SU-DHL-6 (cell line): ENCODE data around the gene SCN4A.
"Not testable (repeated sequence)": the region's sequence is repeated elsewhere in the genome, so short reads cannot be mapped to it uniquely, and the experiment has no call there.

ENCODE experiments used
- H2AFZ ChIP-seq: fragments of 200-600 bp; sonication (generic); 2 replicates; pipeline ENCODE4 v1.6.1; 2014; ENCODE audit warnings: low read depth, mild to moderate bottlenecking, moderate library complexity, mixed read lengths, antibody characterized with exemption, low read length; ENCODE audit not compliant: severe bottlenecking
- H3F3A ChIP-seq: fragments of 200-600 bp; shearing (Covaris generic); 2 replicates; pipeline ENCODE4 v1.6.0; 2016; ENCODE audit warnings: antibody characterized with exemption, mild to moderate bottlenecking; ENCODE audit not compliant: insufficient read depth
- H3K27ac ChIP-seq: fragments of 200-600 bp; sonication (generic); 2 replicates; pipeline ENCODE4 v1.5.1; 2016; ENCODE audit warnings: low read depth, mild to moderate bottlenecking, low read length, moderate library complexity, mixed read lengths
- H3K27me3 ChIP-seq: fragments of 200-600 bp; sonication (generic), shearing (Covaris generic); 2 replicates; pipeline ENCODE4 v1.6.0; 2014; ENCODE audit warnings: mild to moderate bottlenecking, low read length
- H3K36me3 ChIP-seq: fragments of 200-600 bp; sonication (generic); 2 replicates; pipeline ENCODE4 v1.6.1; 2014; ENCODE audit warnings: mild to moderate bottlenecking, low read length, mixed read lengths
- H3K4me2 ChIP-seq: fragments of 300-600, 200-600 bp; shearing (Covaris generic), sonication (generic); 2 replicates; pipeline ENCODE4 v1.6.0; 2014; ENCODE audit warnings: low read length, low read depth, mild to moderate bottlenecking; ENCODE audit not compliant: poor library complexity, severe bottlenecking
- H3K4me3 ChIP-seq: fragments of 200-600 bp; sonication (generic); 2 replicates; pipeline ENCODE4 v1.5.1; 2014; ENCODE audit warnings: antibody characterized with exemption, low read length, mild to moderate bottlenecking, mixed read lengths; ENCODE audit not compliant: insufficient read depth, poor library complexity, severe bottlenecking
- H3K79me2 ChIP-seq: fragments of 200-600 bp; sonication (generic); 2 replicates; pipeline ENCODE4 v1.6.1; 2014; ENCODE audit warnings: mild to moderate bottlenecking, low read length, moderate library complexity; ENCODE audit not compliant: insufficient read depth
- H3K9ac ChIP-seq: fragments of 200-600 bp; sonication (generic); 2 replicates; pipeline ENCODE4 v1.7.0; 2014; ENCODE audit warnings: mild to moderate bottlenecking, low read length
- H3K9me2 ChIP-seq: fragments of 200-600 bp; sonication (generic); replicated peaks from 2 replicates; pipeline ENCODE4 v1.6.1; 2014; ENCODE audit warnings: low read length; ENCODE audit not compliant: insufficient read depth
- H3K9me3 ChIP-seq: fragments of 200-600 bp; sonication (generic); 2 replicates; pipeline ENCODE4 v1.6.1; 2014; ENCODE audit warnings: low read length, mixed read lengths; ENCODE audit not compliant: insufficient read depth
- H4K20me1 ChIP-seq: fragments of 200-600 bp; sonication (generic); 2 replicates; pipeline ENCODE4 v1.6.1; 2014; ENCODE audit warnings: low read depth, mild to moderate bottlenecking, antibody characterized with exemption, low read length, moderate library complexity, mixed read lengths
- EZH2phosphoT487 ChIP-seq: fragments of 200-600 bp; sonication (generic), shearing (Covaris generic); conservative IDR thresholded peaks from 2 replicates; pipeline ENCODE4 v1.6.1; 2018; ENCODE audit warnings: mild to moderate bottlenecking, antibody characterized with exemption, low read length, moderate library complexity, mixed read lengths
- TF ChIP-seq, protein P1 (sequence below): fragments of 200-600 bp; sonication (generic); IDR thresholded peaks from one replicate; pipeline ENCODE4 v1.5.1; 2017; ENCODE audit warnings: antibody characterized with exemption, mild to moderate bottlenecking, low read length, moderate library complexity; ENCODE audit not compliant: insufficient read depth, poor library complexity, severe bottlenecking

Gene SCN4A

GRCh38 chr17:63920050-63920449 is 52.7 kb downstream of the SCN4A start:
- not testable (repeated sequence) for H3K27me3 ChIP-seq, H4K20me1 ChIP-seq, H2AFZ ChIP-seq, H3K36me3 ChIP-seq, H3K79me2 ChIP-seq, H3K9me3 ChIP-seq, H3K9me2 ChIP-seq
- Histone ChIP-seq H3K4me2 (peak overlapping the region; percentile 65), H3F3A (peaks cover 30% of the 10 kb centered on the region), H3K4me3 (peak overlapping the region; percentile 50), H3K9ac (peak overlapping the region; percentile 52), H3K27ac (peak overlapping the region; percentile 91)

DNA sequence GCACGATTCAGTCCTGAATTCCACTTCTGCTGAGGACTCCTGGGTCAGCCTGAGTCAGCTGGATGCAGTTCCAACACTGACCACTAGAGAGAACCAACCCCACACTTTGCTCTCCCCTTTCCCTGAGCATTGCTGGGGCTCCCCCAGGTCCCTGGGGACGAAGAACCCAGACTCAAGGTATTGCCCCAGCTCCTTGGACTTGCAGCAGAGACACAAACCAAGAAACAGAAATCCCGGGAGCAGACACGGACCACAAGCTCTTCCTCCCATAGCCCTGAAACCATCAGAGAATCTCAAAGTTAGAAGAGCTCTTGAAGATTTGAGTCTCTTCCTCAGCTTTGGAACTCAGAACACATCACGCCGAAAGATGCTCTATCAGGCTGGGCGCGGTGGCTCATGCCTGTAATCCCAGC is 53.4 kb downstream of the SCN4A start:
- peak overlapping the region; percentile 91 for H3K27ac ChIP-seq
- peak overlapping the region; percentile 65 for H3K4me2 ChIP-seq
- peaks cover 22% of the 10 kb centered on the region for H3F3A ChIP-seq
- no peaks in the 10 kb centered on the region for H4K20me1 ChIP-seq
- peak overlapping the region; percentile 52 for H3K9ac ChIP-seq
- no peaks in the 10 kb centered on the region for H3K79me2 ChIP-seq
- H2AFZ ChIP-seq = peak overlapping the region; percentile 63
- H3K9me2 ChIP-seq = no peaks in the 10 kb centered on the region
- H3K4me3 ChIP-seq = peak overlapping the region; percentile 50
- no peaks in the 10 kb centered on the region for H3K27me3 ChIP-seq
- no peaks in the 10 kb centered on the region for H3K36me3 ChIP-seq
- H3K9me3 ChIP-seq = no peaks in the 10 kb centered on the region
- TF ChIP-seq, protein P1, sequence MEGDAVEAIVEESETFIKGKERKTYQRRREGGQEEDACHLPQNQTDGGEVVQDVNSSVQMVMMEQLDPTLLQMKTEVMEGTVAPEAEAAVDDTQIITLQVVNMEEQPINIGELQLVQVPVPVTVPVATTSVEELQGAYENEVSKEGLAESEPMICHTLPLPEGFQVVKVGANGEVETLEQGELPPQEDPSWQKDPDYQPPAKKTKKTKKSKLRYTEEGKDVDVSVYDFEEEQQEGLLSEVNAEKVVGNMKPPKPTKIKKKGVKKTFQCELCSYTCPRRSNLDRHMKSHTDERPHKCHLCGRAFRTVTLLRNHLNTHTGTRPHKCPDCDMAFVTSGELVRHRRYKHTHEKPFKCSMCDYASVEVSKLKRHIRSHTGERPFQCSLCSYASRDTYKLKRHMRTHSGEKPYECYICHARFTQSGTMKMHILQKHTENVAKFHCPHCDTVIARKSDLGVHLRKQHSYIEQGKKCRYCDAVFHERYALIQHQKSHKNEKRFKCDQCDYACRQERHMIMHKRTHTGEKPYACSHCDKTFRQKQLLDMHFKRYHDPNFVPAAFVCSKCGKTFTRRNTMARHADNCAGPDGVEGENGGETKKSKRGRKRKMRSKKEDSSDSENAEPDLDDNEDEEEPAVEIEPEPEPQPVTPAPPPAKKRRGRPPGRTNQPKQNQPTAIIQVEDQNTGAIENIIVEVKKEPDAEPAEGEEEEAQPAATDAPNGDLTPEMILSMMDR = peak; percentile 72
- TF ChIP-seq EZH2phosphoT487 = no peak

DNA sequence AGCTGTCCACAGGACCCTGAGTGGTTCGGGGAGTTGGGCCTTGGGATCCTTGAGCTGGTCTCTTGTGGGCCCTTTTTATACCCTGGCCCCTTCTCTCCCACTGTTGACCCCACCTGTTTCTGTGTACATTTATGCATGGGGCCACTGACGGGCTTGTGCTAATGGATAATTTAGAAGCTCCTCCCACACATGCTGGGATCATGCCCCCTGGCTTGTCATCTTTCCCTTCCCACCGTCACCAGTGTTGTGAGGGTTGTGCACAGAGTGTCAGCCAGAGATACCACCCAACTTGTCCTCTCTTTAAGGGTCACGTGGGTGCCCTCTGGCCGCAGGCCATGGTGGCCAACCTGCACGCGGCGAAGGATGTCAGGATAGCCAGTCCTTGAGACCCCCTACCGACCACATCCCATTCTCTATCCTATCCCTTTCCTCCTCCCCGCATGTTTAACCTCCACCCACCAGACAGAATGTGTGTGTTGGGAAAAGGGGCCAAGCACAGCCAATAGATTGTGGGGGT is 53.9 kb downstream of the SCN4A start, which contains the start of gene GH1:
GH1 (minus strand) TSS at position 51 of the 517 bp plus-strand sequence. CDS start 63 bp downstream, outside the sequence.
- not testable (repeated sequence) for H3K79me2 ChIP-seq, H3K27me3 ChIP-seq, H3K9me3 ChIP-seq, H4K20me1 ChIP-seq, H3K36me3 ChIP-seq, H3K9me2 ChIP-seq
- H3K9ac ChIP-seq = peak within 1 kb of the TSS; percentile 52
- peak within 1 kb of the TSS; percentile 63 for H2AFZ ChIP-seq
- peak within 1 kb of the TSS; percentile 50 for H3K4me3 ChIP-seq
- H3K27ac ChIP-seq = peak within 1 kb of the TSS; percentile 91
- H3F3A ChIP-seq = peaks cover 20% of the 10 kb centered on the region
- H3K4me2 ChIP-seq = peak within 1 kb of the TSS; percentile 65

- Histone ChIP-seq H3K36me3 (no peaks in the 10 kb centered on the region), H3K27me3 (no peaks in the 10 kb centered on the region), H4K20me1 (no peaks in the 10 kb centered on the region)
Measured at GRCh38 chr17:63918305-63918704, 54.4 kb downstream of the SCN4A start.

More at GRCh38 chr17:63918305-63918704, 54.4 kb downstream of the SCN4A start:
- no peak overlapping the region for H3K4me2 ChIP-seq
- H3F3A ChIP-seq = peaks cover 20% of the 10 kb centered on the region
- H3K9me2 ChIP-seq = no peaks in the 10 kb centered on the region
- H3K4me3 ChIP-seq = no peak overlapping the region
- H2AFZ ChIP-seq = no peak overlapping the region
- H3K79me2 ChIP-seq = no peaks in the 10 kb centered on the region
- no peak overlapping the region for H3K9ac ChIP-seq
- H3K27ac ChIP-seq = no peak overlapping the region
- TF ChIP-seq, protein P1 = no peak
- no peak for TF ChIP-seq EZH2phosphoT487
- H3K9me3 ChIP-seq = no peaks in the 10 kb centered on the region
